GM18502 (cell line): ENCODE results near the gene SUPT5H.
"Not testable (repeated sequence)": the region's sequence is repeated elsewhere in the genome, so short reads cannot be mapped to it uniquely, and the experiment has no call there.

Experiments used
- ATAC-seq: cut with Tn5 transposase; IDR thresholded peaks from one replicate; pipeline ENCODE4 v1.9.1; 2021; ENCODE audit warnings: mild to moderate bottlenecking; ENCODE audit not compliant: unreplicated experiment, poor library complexity

Gene SUPT5H

GRCh38 chr19:39449116-39449797, 3.9 kb downstream of the SUPT5H start:
- no peak for ATAC-seq

- ATAC-seq = not testable (repeated sequence)
Measured at GRCh38 chr19:39451257-39451656, 5.9 kb downstream of the SUPT5H start.

- no peak for ATAC-seq
Measured at GRCh38 chr19:39463403-39463802, 18.0 kb downstream of the SUPT5H start.

- ATAC-seq = no peak
Measured at GRCh38 chr19:39465956-39466747, 20.8 kb downstream of the SUPT5H start.

GRCh38 chr19:39467941-39468340, 22.6 kb downstream of the SUPT5H start:
- ATAC-seq = no peak

- no peak for ATAC-seq
Measured at GRCh38 chr19:39469036-39469435, 23.7 kb downstream of the SUPT5H start.

- ATAC-seq = no peak
Measured at GRCh38 chr19:39469567-39469966, 24.2 kb downstream of the SUPT5H start.

GRCh38 chr19:39470724-39471339, 25.4 kb downstream of the SUPT5H start:
- ATAC-seq = no peak

- ATAC-seq = no peak
Measured at GRCh38 chr19:39471756-39472536, 26.6 kb downstream of the SUPT5H start.

- ATAC-seq = no peak
Measured at GRCh38 chr19:39472746-39473442, 27.5 kb downstream of the SUPT5H start.

GRCh38 chr19:39473443-39473960, 28.1 kb downstream of the SUPT5H start:
- ATAC-seq = no peak

GRCh38 chr19:39474139-39474620, 28.8 kb downstream of the SUPT5H start:
- ATAC-seq = no peak

- no peak for ATAC-seq
Measured at GRCh38 chr19:39475748-39476147, 30.4 kb downstream of the SUPT5H start.

GRCh38 chr19:39479319-39479801, 34.0 kb downstream of the SUPT5H start:
- ATAC-seq = not testable (repeated sequence)

GRCh38 chr19:39479916-39480315, 34.5 kb downstream of the SUPT5H start:
- no peak for ATAC-seq

GRCh38 chr19:39480337-39481228, 35.2 kb downstream of the SUPT5H start, which contains the start of gene TIMM50:
Gene TIMM50 (plus strand): TSS chr19:39480838. CDS start chr19:39480854, 16 bp downstream.
- peak; percentile 88 for ATAC-seq

- no peak for ATAC-seq
Measured at GRCh38 chr19:39481229-39481545, 35.8 kb downstream of the SUPT5H start.

- no peak for ATAC-seq
Measured at GRCh38 chr19:39481676-39482075, 36.3 kb downstream of the SUPT5H start.
